NCI-H1105 (cell line): Measurements from ENCODE around the gene NALCN.

Experiments used
- DNase-seq: peaks from one replicate; lab custom pipeline; 2025; lab: John Stamatoyannopoulos, UW

NALCN gene

DNA sequence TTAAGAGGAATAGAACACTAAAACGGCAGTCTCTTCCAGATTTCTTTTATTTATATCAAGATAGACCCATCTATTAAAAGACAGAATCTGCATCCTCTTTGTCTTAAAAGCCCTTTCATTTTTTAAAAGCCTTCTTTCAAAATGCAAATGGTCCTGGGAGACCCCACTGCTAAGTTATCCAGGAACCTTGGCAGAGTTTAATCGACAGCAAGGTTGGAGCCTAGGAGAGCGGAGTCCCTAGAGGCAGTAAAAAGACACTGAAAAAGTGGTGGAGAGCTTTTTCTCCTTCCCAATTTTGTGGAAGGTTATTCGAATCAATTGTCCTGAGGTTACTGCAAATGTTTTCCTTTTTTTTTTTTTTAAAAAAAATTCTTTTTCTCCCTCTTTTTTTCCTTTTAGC lies 294.7 kb downstream of the NALCN start:
- no peak for DNase-seq

DNA sequence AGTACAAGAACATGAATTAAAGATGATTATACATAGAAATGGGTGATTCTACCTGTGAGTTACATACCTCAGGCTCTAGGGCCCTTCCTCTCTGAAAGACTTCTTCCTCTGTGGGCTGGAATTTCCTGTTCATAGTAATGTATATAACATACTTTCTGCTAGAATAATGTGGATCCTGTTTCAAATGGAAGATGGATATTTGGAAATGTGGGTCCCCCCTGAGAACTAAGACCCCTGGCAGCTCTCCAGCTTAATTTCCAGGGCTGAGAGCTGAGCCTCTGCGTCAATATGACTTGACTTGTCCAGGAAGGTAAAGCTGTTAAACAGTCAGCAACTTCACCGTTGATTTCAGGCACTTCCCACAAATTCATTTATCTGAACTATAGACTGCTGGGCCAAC lies 296.3 kb downstream of the NALCN start:
- DNase-seq: no peak

DNA sequence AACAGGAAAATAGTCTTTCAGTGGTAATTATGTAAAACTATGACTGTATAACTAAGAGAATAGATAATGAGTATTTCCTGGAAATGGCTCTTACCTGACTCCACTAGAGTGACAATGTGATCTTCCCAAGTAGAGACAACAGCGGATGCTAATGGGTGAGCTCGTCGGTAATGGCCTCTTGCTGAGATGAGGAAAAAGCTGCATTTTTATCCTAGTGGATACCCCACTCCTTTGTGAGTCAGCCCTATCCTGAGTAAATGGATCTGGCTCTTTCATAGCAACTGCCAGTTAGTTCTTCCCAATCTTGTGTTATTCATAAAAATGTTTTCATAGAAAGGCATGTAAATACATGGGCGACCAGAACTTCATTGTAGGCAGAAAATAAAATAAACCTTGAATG lies 299.5 kb downstream of the NALCN start:
- no peak for DNase-seq

DNA sequence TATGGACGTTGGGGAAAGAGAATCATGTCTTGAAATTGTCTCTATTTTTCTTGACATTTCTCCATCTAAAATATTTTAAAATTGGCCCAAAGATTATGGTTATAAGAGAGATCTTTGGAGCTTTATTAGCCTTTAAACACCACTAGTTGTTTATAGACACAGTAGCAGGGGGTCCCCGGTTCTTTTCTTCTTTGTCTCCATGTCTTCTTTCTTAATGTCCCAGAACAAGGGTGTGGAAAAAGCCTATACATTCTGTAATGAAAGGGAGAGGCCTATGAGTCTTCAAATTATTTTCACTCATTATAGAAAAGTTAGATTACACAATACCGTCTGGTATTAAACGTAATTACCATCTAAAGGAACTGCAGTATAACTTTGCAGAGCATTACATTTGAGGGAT lies 300.0 kb downstream of the NALCN start:
- DNase-seq: no peak

DNA sequence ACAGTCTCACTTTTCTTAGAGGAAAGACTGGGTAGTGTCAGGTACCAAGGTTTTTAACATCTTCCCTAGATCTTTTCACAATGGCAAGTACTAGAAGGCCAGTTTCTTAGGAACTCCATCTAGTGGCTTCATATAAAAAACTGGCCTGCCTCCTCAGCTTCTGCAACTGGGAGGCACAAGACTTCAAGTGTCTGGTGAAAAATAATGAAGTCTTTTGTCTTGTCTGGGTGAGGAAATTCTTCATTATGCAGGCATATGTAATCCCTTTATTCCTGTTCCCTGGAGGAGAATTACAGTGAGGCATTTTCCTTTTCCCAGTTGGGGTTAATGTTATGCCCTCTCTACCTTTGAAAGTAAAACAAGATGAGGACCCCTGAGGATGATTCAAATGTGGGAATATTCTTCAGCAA lies 300.5 kb downstream of the NALCN start:
- no peak for DNase-seq

DNA sequence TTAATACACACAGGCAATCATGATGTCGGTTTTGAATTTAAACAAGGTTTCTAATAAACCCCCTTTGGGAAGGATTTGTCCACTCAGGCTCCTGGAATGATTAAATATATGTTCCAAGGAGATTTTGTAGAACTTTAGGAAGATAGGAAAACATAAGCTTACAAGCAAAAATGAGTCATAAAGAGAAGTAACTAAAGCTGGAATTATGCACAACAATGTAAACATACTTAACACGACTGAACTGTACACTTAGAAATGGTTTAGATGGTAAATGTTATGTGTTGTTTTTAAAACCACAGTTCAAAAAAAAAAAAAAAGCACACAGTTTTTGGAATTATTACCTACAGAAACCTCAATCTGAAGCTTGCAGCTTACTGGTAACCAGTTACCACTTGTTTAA lies 304.4 kb downstream of the NALCN start:
- no peak for DNase-seq

DNA sequence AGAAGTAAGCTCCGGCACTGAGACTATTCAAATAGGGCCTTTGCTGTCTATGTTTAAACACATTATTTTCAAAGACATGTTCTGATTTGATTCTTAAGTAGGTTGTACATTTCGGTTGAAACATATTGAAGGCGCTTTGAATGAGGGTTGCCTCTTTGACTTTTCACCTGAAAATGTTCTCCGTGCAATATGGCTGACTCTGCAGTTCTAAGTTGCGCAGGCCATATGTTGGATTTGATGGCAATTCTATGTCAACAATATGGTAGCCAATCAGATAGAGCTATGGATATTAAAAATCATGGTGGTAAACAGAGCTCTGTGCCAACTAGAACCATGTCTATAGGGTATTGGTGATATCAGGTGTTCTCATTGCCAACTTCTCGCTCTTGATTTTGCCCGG lies 307.3 kb downstream of the NALCN start:
- DNase-seq: no peak

DNA sequence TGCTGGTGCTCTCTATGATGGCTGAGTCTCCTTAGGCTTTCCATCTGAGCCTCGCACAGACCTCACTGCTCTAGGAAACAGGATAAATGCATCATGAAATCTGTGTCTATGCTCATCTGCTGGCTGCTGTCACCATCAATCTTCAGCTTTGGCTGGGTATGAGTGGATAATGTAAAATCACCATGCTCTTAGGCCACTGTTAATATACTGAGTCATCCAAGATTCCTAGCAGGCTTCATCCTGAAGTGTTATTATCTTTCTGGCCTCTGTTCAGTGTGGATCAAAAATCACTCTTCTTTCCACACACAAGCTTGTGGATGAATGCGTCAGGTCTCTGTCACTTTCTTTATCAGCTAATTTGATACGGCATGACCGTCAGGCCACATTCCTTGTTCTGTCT lies 317.4 kb downstream of the NALCN start:
- no peak for DNase-seq

DNA sequence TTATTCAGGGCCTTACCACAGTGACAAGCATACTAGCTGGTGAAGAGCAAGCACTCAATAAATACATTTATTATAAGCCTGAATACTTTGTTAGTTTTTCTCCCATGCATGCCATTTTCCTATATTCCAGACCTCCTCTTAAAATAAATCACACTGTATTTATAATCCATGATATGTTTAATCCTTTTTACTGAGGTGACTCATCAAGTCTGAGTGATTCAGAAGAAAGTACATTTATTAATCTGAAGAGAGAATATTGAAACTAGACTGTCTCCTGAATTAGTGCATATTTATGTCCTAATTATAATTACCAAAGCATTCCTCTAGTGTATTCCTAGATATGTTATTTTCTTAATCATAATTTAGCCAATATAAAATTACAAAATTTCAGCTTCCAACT lies 323.3 kb downstream of the NALCN start:
- DNase-seq: no peak

DNA sequence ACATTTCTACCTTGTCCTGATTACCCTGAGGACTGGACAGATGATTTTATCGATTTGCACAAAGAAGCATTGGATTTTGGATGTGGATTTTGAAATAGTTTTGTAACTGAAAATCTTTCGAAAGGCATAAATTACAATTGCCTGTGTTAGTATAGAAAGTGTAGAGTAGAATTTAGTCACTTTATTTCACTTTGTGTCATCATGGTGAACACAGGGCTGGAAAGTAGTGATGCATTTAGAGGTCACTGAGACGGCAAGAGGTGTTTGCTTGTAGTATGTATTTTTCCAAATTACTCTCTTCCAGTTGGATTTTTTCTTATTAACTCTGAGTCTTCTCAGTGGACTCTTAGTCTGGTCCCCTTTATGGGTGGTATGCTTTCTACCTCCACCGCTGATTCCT lies 326.0 kb downstream of the NALCN start:
- no peak for DNase-seq

DNA sequence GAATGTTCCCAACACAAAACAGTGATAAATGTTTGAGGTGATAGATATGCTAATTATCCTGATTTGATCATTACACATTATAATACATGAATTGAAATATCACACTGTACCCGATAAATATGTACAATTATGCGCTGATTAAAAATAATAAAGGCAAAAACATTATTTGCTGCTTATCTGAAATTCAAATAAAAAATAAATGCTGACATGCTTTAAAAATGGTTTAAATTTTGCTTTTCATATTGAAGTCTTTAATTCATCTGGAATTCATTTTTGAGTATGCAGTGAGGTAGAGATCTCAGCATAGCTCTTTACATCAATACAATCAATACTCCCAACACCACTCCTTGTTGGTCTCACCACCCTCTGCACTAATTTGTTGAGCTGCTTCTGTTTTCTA lies 330.8 kb downstream of the NALCN start:
- no peak for DNase-seq

DNA sequence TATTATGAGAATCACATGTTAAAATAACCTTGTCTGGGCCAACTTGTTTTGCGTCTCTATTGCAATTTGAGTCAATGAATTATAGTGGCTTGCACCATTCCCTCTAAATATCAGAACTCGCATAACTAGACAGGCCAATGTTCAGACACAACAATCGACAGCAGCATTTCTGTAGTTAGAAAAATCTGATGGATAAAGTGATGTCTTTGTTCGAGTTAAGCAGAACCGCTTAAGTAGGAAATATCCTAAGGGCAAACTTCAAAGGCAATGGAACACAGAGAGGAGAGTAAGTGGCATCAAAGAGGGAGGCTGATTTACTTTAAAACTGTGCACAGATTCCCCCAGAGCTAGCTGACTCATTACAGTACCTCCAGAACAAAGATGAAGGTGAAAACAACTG lies 333.9 kb downstream of the NALCN start:
- no peak for DNase-seq

DNA sequence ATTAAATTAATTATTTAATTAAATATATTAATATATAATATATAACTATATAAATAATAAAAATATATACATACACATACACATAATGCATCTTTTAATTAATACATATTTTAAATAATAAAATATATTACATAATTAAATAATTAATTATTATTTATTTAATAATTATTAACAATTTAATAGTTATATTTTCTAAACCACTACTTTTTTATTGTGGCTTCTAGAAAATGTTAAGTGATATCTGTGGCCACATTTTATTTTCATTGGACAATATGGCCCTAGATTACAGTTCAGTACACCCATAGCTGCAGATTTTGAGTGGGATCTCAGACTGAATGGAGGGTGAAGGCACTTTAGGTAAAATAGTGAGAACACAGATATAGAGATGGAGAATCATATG lies 335.7 kb downstream of the NALCN start:
- no peak for DNase-seq

DNA sequence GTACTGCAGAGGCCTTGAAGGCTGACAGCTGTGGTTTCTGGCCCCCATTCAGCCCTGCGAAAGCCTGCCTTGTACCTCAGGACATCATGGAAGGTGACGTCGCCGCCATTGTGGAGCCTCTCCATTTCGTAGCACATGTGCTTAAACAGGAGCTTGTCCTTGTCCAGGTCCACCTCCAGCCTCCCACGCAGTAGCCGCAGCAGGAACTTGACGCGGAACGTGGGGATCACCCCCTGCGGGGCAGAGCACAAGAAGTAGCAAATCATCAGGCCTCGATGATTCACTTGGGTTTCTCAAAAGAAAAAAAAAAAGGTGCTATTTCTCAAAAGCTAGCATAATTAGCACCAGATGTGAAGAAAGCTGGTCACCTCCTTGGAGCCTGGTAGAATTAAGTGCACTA lies 351.0 kb downstream of the NALCN start:
- DNase-seq: no peak

DNA sequence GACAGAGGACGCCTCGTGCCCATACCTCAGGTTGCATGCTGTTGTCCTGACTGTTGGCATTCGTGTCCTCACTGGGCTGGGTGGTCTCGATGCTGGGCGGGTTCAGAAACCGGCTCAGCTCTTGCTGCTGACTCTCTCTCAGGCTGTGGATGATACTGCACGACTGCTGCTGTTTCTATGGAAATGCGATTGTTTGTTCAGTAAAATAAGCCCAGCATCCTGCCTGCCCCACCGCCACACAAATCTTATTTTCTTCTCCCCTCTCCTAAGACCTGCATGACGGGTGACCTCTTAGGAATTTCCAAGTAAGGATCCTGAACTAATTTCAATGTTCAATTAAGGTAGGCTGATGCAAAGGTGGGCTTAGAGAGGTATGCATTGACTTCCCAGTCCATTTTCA lies 356.5 kb downstream of the NALCN start:
- no peak for DNase-seq

DNA sequence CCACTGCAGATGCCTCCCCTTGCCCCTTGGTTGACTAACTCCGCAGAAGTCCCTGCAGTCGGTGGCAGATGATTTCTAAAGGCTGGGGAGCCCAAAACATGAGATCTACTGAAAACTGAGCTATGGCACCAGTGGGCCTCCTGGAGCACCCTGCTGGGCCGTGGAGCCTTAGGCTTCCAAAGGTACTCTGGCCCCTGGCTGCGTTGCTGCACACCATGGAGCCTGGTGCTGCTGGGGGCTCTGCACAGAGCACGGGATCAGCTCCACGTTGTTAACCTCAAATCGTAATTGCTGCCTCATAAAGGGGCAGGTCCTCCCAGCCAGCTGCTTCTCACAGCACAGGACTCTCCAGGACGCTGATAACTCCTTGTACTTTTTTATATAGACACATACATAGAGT lies 357.5 kb downstream of the NALCN start:
- no peak for DNase-seq

DNA sequence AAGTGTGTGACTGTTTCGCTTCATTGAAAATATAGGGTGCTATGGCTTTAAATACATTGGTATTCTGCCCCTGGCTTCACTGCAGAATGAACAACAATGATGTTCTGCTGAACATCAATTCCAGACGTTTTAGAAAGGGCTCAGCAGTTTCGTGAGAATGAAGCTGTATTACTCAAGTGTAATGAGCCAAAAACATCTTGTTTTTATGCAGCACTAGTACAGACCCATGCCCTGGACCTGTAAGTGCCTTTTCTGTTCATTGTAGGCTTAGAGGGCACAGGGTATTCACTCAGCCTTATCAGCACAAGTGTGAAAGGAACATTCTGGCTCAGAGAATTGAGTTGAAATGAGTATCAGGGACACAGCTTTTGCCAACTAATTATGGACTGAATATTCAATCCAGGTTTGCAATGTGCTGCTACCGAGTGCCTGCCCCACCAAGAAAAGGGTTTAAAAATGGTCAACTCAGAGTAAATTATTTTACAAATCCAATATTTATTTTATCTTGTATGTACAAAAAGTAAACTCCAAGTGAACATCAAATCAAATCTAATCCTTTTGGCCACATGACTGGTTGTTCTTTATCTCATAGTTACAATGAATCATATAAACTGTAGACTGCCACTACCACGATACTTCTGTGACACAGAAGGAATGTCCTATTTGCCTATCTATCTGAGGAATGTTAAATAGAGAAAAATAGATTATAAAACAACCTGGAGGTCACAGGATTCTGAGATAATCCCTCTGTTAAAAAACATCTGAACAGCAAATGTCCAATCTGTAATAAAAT lies 362.8 kb downstream of the NALCN start:
- DNase-seq: no peak

DNA sequence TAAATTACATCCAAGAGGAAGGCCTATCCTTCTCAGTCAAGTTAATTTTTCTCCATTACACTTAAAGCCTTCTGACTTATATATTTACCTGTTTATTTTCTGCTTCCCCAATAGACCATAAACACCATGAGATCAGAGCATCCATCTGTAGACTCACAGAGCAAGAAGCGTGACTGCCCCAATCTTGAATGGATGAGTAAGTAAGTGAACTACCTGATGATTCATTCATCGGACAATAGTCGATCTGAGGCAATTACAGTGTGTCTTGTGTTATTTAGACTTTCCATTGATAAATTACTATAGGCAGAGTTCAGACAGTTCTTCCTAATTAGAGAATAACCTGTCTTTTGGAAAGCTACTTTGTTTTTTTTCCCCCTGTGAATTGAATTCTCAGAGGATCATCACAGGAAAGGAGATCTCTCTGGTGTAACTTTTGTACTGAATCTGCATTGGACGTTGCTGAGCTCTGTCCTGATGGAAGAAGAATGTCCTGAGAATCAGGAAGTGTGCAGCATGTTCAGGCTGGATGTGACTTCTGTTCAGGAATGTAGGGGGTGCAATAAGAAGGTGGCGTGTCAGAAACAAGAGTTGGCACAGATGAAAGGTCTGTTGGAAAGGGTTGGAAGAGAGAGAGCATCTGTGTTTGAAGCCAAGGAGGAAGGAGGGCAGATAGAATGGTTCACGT lies 367.0 kb downstream of the NALCN start:
- no peak for DNase-seq

DNA sequence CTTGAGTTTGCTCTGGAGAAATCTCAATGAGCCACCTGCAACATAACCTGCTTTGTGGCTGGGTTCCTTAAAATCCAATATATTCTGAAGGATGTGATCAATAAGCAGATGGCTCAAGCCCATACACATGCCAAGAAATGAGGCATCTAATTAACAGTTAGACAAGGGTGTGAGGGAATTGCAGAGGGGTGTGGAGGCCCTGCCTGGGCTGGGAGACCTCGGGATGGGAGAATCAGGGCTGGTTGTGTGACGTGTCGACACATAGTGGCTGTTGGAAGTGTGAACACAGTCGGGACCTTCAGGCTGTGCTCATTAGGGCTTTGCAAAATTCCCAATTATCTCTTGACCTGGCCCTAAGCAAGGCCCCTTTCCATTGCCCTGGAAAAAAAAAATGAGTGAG lies 379.8 kb downstream of the NALCN start:
- no peak for DNase-seq

DNA sequence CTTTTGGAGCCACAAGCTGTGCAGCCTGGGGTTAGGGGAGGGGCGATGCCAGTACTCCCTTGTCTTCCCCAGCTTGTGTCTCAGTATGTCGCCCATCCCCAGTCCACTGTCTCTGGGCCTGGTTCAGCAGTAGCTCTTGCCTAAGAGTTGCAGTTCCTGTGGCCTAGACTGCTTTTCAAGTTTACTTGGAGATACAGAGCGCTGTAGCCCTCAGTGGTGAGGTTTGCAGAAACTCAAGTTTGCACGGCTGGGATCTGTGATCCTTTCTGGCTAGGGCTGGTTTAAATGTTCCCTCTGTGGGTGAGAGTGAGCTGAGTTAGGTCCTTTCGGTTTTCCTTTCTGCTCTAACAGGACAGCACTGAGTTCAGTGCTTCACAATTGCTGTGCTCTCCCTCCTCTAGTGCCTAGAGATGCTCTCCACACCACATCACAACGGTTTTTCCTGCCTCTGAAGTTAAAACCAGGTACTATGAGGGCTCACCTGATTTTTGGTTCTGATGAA lies 381.1 kb downstream of the NALCN start:
- DNase-seq: no peak

DNA sequence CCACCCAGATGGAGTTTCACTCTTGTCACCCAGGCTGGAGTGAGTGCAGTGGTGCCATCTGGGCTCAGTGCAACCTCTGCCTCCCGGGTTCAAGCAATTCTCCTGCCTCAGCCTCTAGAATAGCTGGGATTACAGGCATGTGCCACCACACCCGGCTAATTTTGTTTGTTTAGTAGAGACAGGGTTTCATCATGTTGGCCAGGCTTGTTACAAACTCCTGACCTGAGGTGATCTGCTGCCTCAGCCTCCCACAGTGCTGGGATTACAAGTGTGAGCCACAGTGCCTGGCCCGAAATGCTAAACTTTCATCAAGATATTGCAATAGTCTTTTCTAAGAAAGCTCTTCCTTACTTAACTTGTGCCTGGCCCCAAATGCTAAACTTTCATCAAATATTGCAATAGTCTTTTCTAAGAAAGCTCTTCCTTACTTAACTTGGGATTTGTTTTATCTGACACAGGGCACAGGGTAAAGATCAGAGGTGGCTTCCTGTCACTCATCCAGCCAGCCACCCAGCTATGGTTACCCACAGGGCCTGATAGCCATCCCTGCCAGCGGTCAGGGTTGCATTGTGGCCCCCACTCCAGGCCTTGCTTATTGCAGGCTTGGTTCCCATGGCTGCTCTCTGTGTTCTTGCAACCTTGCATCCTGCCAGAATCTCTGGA lies 389.4 kb downstream of the NALCN start:
- no peak for DNase-seq

DNA sequence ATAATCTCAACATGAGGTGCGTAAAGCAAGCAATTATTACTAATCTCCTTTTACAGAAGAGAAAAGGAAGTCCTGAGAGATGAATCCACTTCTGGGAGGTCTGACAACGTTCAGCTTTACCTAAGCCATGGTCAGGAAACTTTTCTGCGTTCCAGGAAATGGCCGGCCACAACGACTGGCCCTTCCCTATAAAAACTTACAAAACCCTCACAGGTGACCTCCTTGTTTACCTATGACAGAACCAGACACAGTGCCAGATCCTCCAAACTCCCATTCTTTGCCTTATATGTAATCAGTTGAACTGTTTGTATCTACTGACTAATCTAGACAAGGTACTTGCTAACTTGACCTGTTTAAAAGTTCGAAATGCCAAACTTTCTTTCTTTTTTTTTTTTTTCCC lies 390.0 kb downstream of the NALCN start:
- no peak for DNase-seq

DNA sequence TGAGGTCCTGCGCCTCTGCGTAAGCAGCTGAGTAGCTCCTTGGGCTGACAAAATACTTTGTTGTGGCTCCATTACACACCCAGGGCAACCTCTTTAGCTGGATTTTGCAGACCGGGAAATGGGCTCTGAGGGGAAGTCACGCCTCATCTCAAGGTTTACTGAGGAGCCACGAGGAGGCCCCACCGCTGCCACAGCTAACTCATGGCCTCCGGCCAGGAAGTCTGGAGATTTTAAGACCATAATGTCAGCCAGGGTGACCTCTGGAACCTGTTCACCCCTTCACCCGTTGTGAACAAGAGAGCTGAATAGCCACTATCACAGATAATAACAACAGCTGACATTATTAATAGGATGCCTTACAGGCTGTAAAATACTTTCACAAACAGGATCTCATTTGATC lies 390.4 kb downstream of the NALCN start:
- DNase-seq: no peak
